HepG2 (cell line): ENCODE data around the gene TRIAP1. TPM values are rescaled to one million over a fixed set of nuclear protein-coding genes. Genes with fewer than 3 reads are reported as not detected.

Source experiments
- ARID2 ChIP-seq: sonication (generic); formaldehyde crosslinking; IDR thresholded peaks from 2 replicates; pipeline ENCODE4 v1.8.1; 2022; ENCODE audit warnings: mild to moderate bottlenecking, missing genetic modification reagents, borderline replicate concordance
- ARID3A ChIP-seq: IDR thresholded peaks from 2 replicates; pipeline ENCODE4 v1.6.1; 2012; ENCODE audit warnings: low read depth, low read length, improper control_type of control experiment
- ATF6 ChIP-seq: sonication (generic); formaldehyde crosslinking; conservative IDR thresholded peaks from 2 replicates; pipeline ENCODE4 v1.4.0; 2020; ENCODE audit warnings: missing genetic modification reagents
- GABPB1 ChIP-seq: IDR thresholded peaks from 2 replicates; pipeline ENCODE4 v1.6.1; 2016; ENCODE audit warnings: mild to moderate bottlenecking, missing genetic modification reagents, moderate library complexity, missing compliant biosample characterization
- IKZF1 ChIP-seq: fragments of 450-650 bp; IDR thresholded peaks from 2 replicates; pipeline ENCODE4 v1.7.1; 2016
- MED8 ChIP-seq: sonication (generic); formaldehyde crosslinking; IDR thresholded peaks from 2 replicates; pipeline ENCODE4 v1.8.1; 2023; ENCODE audit warnings: mild to moderate bottlenecking, missing genetic modification reagents; ENCODE audit not compliant: insufficient replicate concordance
- MTA3 ChIP-seq: sonication (generic); formaldehyde crosslinking; IDR thresholded peaks from 2 replicates; pipeline ENCODE4 v1.4.0; 2020; ENCODE audit warnings: missing genetic modification reagents
- NFKBIZ ChIP-seq: IDR thresholded peaks from 2 replicates; pipeline ENCODE4 v1.6.1; 2018; ENCODE audit warnings: missing genetic modification reagents, missing compliant biosample characterization
- PAX8 ChIP-seq: sonication (generic); formaldehyde crosslinking; IDR thresholded peaks from 2 replicates; pipeline ENCODE4 v1.8.0; 2022; ENCODE audit warnings: mild to moderate bottlenecking, missing genetic modification reagents, borderline replicate concordance
- POLR2AphosphoS2 ChIP-seq: IDR thresholded peaks from 2 replicates; pipeline ENCODE4 v1.6.1; 2011; ENCODE audit warnings: low read depth, low read length, improper control_type of control experiment
- SOX6 ChIP-seq, 2 experiments: fragments of 450-650 bp in 1 of 2; sonication (generic) in 1 of 2; formaldehyde crosslinking in 1 of 2; IDR thresholded peaks; 2 replicates each; pipeline versions ENCODE4 v1.4.0 to v1.6.1; 2017 to 2020; ENCODE audit warnings: antibody characterized with exemption in 1 of 2, mild to moderate bottlenecking in 1 of 2, missing genetic modification reagents in 1 of 2
- YY1 ChIP-seq: IDR thresholded peaks from 2 replicates; pipeline ENCODE4 v1.6.1; 2011; ENCODE audit warnings: low read length, low read depth, moderate library complexity, mild to moderate bottlenecking; ENCODE audit not compliant: insufficient read depth, insufficient replicate concordance
- ZBTB44 ChIP-seq: sonication (generic); formaldehyde crosslinking; IDR thresholded peaks from 2 replicates; pipeline ENCODE4 v1.4.0; 2020; ENCODE audit warnings: missing genetic modification reagents
- ZGPAT ChIP-seq: IDR thresholded peaks from 2 replicates; pipeline ENCODE4 v1.6.1; 2016; ENCODE audit warnings: mild to moderate bottlenecking
- ZMAT5 ChIP-seq: sonication (generic); formaldehyde crosslinking; IDR thresholded peaks from 2 replicates; pipeline ENCODE4 v1.5.0; 2020; ENCODE audit warnings: mild to moderate bottlenecking, low read depth, missing genetic modification reagents, borderline replicate concordance
- ZNF180 ChIP-seq: sonication (generic); formaldehyde crosslinking; IDR thresholded peaks from 2 replicates; pipeline ENCODE4 v1.4.0; 2020; ENCODE audit warnings: low read depth, missing genetic modification reagents, borderline replicate concordance
- ZNF20 ChIP-seq: sonication (generic); formaldehyde crosslinking; IDR thresholded peaks from 2 replicates; pipeline ENCODE4 v1.4.0; 2020; ENCODE audit warnings: mild to moderate bottlenecking, moderate library complexity, missing genetic modification reagents
- ZNF275 ChIP-seq: sonication (generic); formaldehyde crosslinking; IDR thresholded peaks from 2 replicates; pipeline ENCODE4 v1.8.0; 2022; ENCODE audit warnings: missing genetic modification reagents, mild to moderate bottlenecking, inconsistent platforms, borderline replicate concordance
- ZNF674 ChIP-seq: sonication (generic); formaldehyde crosslinking; IDR thresholded peaks from 2 replicates; pipeline ENCODE4 v1.5.0; 2020; ENCODE audit warnings: low read depth, mild to moderate bottlenecking, missing genetic modification reagents
- ZSCAN9 ChIP-seq: IDR thresholded peaks from 2 replicates; pipeline ENCODE4 v1.6.1; 2016; ENCODE audit warnings: borderline replicate concordance
- polyA plus RNA-seq, 8 experiments: library from polyadenylated mRNA; depleted of rRNA in 3 of 8; stranded (reverse) in 7 of 8; unstranded in 1 of 8; fragments of >200 nt; fragmentation: Illumina TruSeq in 4 of 8; extraction: Trizol in 4 of 8; gene quantifications; 2 replicates each; pipeline versions ENCODE4 v1.2.1 to v1.2.3, GENCODE V29; 2011 to 2016; ENCODE audit warnings: low read depth in 4 of 8, missing spikeins in 1 of 8, mixed read lengths in 1 of 8; ENCODE audit not compliant: insufficient read depth in 1 of 8
- total RNA-seq, 5 experiments: library from RNA; depleted of rRNA; stranded (reverse); fragments of >200 nt; fragmentation: Illumina TruSeq; extraction: Trizol; gene quantifications; 2 replicates each; pipeline ENCODE4 v1.2.3, GENCODE V29; 2016; ENCODE audit warnings: low read depth in 1 of 5

The TRIAP1 gene
- total and polyA plus RNA-seq, 2 of the 13 experiments (the other 11 are each of a cell fraction or from before 2014, with no cell fraction given) = 55.0 to 117 TPM

GRCh38 chr12:120469450-120470149, 23.4 kb upstream of the TRIAP1 start, which contains the start of gene SRSF9 (continued):
- TF ChIP-seq SOX6 (IDR thresholded peaks at IDR 0.05) (no peak), SOX6 (CRISPR knock-in tag; IDR thresholded peaks at IDR 0.05) (peak; percentile 39), ZBTB44 (no peak), MTA3 (CRISPR knock-in tag) (no peak), ZNF180 (CRISPR knock-in tag) (no peak), NFKBIZ (CRISPR knock-in tag) (no peak; the same call in 1 of the 2 replicates), ZNF275 (CRISPR knock-in tag) (peak; percentile 38; the same call in 1 of the 2 replicates), ZMAT5 (CRISPR knock-in tag) (no peak), ZGPAT (CRISPR knock-in tag) (peak; percentile 79), ZNF20 (CRISPR knock-in tag) (0 out of 2 replicates have a peak, but pooled peaks have one; percentile 74), ZNF674 (CRISPR knock-in tag) (no peak; the same call in 1 of the 2 replicates), ZSCAN9 (CRISPR knock-in tag) (0 out of 2 replicates have a peak, but pooled peaks have one; percentile 23), IKZF1 (no peak), ATF6 (CRISPR knock-in tag) (0 out of 2 replicates have a peak, but pooled peaks have one; percentile 56), ARID3A (peak; percentile 31; the same call in 1 of the 2 replicates), YY1 (peak; percentile 67), POLR2AphosphoS2 (no peak), ARID2 (CRISPR knock-in tag) (no peak), MED8 (CRISPR knock-in tag) (peak; percentile 41), PAX8 (CRISPR knock-in tag) (no peak), GABPB1 (CRISPR knock-in tag) (peak; percentile 90)
